ENCODE data around the gene IGLL5. TPM values are rescaled to one million over a fixed set of nuclear protein-coding genes. Genes with fewer than 3 reads are reported as not detected.

IGLL5 gene
- total and polyA plus RNA-seq, 9 of the 15 experiments (the other 6 are each of a cell fraction or from before 2014, with no cell fraction given), result not detected

DNA sequence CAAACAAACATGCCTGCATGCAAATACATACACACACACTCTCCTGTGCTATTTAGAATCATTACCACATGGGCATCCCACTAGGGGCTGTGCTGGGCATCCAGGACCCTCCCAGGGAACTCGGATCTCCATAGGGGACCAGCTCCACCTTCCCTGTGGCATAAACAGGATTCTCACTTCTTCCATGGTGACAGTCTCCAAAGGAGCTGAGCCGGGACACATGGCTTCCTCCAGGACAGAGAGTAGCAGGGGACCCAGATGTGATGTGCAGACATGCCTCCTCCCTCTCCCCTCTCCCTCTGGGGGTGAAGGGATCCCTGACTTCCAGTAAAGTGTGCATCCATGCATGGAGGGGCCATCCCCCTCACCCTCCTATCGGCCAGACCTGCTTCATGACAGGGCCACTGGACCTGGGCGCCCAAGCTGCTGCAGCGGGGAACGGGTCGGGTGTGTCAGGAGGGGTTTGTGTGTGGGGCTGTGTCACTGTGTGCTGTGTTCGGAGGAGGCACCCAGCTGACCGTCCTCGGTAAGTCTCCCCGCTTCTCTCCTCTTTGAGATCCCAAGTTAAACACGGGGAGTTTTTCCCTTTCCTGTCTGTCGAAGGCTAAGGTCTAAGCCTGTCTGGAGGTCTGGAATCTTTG, 33.4 kb downstream of the IGLL5 start:
- BruUV-seq (replicated peaks), result no TSS peak
- Histone ChIP-seq H3K4me1 (replicated peaks in 1 of 2; ENCODE audit: control insufficient read depth in 2 of 2, insufficient read depth in 2 of 2, low read length in 2 of 2) (no peaks in the 10 kb centered on the region), H3K4me3 (no peak overlapping the region), H3K36me3 (ENCODE audit: control insufficient read depth, insufficient read depth, low read length) (no peaks in the 10 kb centered on the region), H3K4me2 (ENCODE audit: insufficient read depth, low read length) (no peak overlapping the region), H3K9me3 (replicated peaks; ENCODE audit: control insufficient read depth, insufficient read depth, low read depth, low read length) (no peaks in the 10 kb centered on the region), H3K27me3 (ENCODE audit: control insufficient read depth in 2 of 2, insufficient read depth in 2 of 2, low read length in 2 of 2) (peaks cover 31 to 87% of the 10 kb centered on the region in 2 experiments), H3K79me2 (ENCODE audit: control insufficient read depth, insufficient read depth, low read length) (no peaks in the 10 kb centered on the region), H3K9me1 (ENCODE audit: control insufficient read depth, insufficient read depth, low read length) (peaks cover 10% of the 10 kb centered on the region), H4K20me1 (replicated peaks; ENCODE audit: control insufficient read depth, insufficient read depth, low read length) (peaks cover 83% of the 10 kb centered on the region), H2AFZ (ENCODE audit: low read depth, low read length) (no peak overlapping the region), H3K27ac (ENCODE audit: extremely low read depth, low read depth, low read length) (no peak overlapping the region), H3K9ac (ENCODE audit: insufficient read depth in 1 of 2, low read depth in 2 of 2, low read length in 2 of 2) (peak overlapping the region in 1 of 2 experiments; percentile 7; a peak in 2 of 4 replicates)
- intact Hi-C loops (cut with micrococcal nuclease), result no loop called here
- POLR2A ChIA-PET, result interaction anchor here (0.6 to 5.0 kb wide), 7 partner anchors 8 to 168 kb away, joined by 3 to 32 read pairs (median 4); no protein-coding TSS in a partner anchor
- TF ChIP-seq SRSF7 (optimal IDR thresholded peaks at IDR 0.05; ENCODE audit: low read depth, low read length) (no peak), RAD21 (CRISPR knock-in tag; conservative IDR thresholded peaks at IDR 0.05 in 1 of 2, IDR thresholded peaks at IDR 0.05 in 1 of 2) (0 out of 4 replicates have a peak, but pooled peaks of 1 of the 2 experiments have one; percentile 1), ZBTB7A (IDR thresholded peaks at IDR 0.05; ENCODE audit: borderline replicate concordance, control insufficient read depth, low read depth, low read length) (peak; percentile 16; the same call in 1 of the 2 replicates), DACH1 (IDR thresholded peaks at IDR 0.05; ENCODE audit: partially characterized antibody) (peak; percentile 8), HNRNPLL (IDR thresholded peaks at IDR 0.05; ENCODE audit: low read depth, low read length, poor library complexity, severe bottlenecking) (peak; percentile 13), ZBTB9 (CRISPR knock-in tag; IDR thresholded peaks at IDR 0.05) (no peak), MCM7 (IDR thresholded peaks at IDR 0.05) (0 out of 4 replicates have a peak, but pooled peaks of 1 of the 2 experiments have one; percentile 19), ZNF431 (CRISPR knock-in tag; IDR thresholded peaks at IDR 0.05) (no peak), TEAD1 (CRISPR knock-in tag; IDR thresholded peaks at IDR 0.05) (no peak), CCNT2 (IDR thresholded peaks at IDR 0.05; ENCODE audit: borderline replicate concordance, extremely low read depth, insufficient read length, low read depth, low read length) (no peak), THAP12 (CRISPR knock-in tag; IDR thresholded peaks at IDR 0.05) (peak; percentile 17; the same call in 1 of the 2 replicates), TAF7 (tag; IDR thresholded peaks at IDR 0.05) (peak; percentile 27; the same call in 1 of the 2 replicates), E2F6 (IDR thresholded peaks at IDR 0.05; ENCODE audit: borderline replicate concordance in 1 of 2, extremely low read depth in 1 of 2, insufficient read depth in 1 of 2, insufficient read length in 1 of 2, low read depth in 1 of 2, low read length in 1 of 2, poor library complexity in 1 of 2, severe bottlenecking in 1 of 2) (peak in 1 of 2 experiments; percentile 3), NR2C1 (IDR thresholded peaks at IDR 0.05) (no peak), NR2C1 (tag; IDR thresholded peaks at IDR 0.05) (no peak), KDM2B (CRISPR knock-in tag; IDR thresholded peaks at IDR 0.05) (0 out of 2 replicates have a peak, but pooled peaks have one; percentile 36), MCM3 (IDR thresholded peaks at IDR 0.05) (peak; percentile 39)
- CTCF ChIA-PET (ENCODE audit: low intra/inter-chr PET ratio), result no interaction called here
- peak; percentile 6 for ATAC-seq
- no peak for FAIRE-seq
- in situ Hi-C loops (cut with MboI), result no loop called here
- under 1% methylated on average over 13 of the region's 13 CpGs for WGBS (ENCODE audit: insufficient coverage, low coverage, missing lambda C conversion rate)
- DNase-seq (ENCODE audit: extremely low read depth in 1 of 4, low spot score in 3 of 4), result peak in 3 of 4 experiments; percentile 62 to 65 (median 63)

Data from K562 (cell line).